GM21526 (cell line): ENCODE results near the gene TBC1D17.

ENCODE experiments used
- ATAC-seq: cut with Tn5 transposase; IDR thresholded peaks from one replicate; pipeline ENCODE4 v1.9.1; 2021; ENCODE audit warnings: moderate library complexity; ENCODE audit not compliant: unreplicated experiment, low FRiP score

The TBC1D17 gene

GRCh38 chr19:49933643-49934042 is 56.1 kb downstream of the TBC1D17 start:
- no peak for ATAC-seq

- ATAC-seq: no peak
These were observed 59.0 kb downstream of the TBC1D17 start for GRCh38 chr19:49936549-49936948.

GRCh38 chr19:49937750-49938381 is 60.4 kb downstream of the TBC1D17 start:
- no peak for ATAC-seq
